Activated CD4-positive, alpha-beta T cell treated with anti-CD3 and anti-CD28 coated beads, Interleukin-2, Interleukin-4, amounts not matched to agents 100 ng/mL and 50 ng/mL, durations not matched to agents 16 hours and 8 hours (primary cell): ENCODE measurements around the gene FOXN3.
A peak's percentile ranks its signal among the peaks of the same experiment; 100 is the strongest.
"Not testable (repeated sequence)": the region's sequence is repeated elsewhere in the genome, so short reads cannot be mapped to it uniquely, and the experiment has no call there.

Experiments used
- DNase-seq: peaks from one replicate; pipeline ENCODE4 v3.0.0-alpha.2; 2020; ENCODE audit warnings: low spot score

Gene FOXN3

GRCh38 chr14:89302396-89302950 lies 114.6 kb downstream of the FOXN3 start:
- DNase-seq, result no peak

- DNase-seq, result no peak
These were observed 117.4 kb downstream of the FOXN3 start for GRCh38 chr14:89299587-89299986.

- no peak for DNase-seq
These were observed 118.8 kb downstream of the FOXN3 start for GRCh38 chr14:89298056-89298834.

- no peak for DNase-seq
These were observed 120.7 kb downstream of the FOXN3 start for GRCh38 chr14:89296281-89296745.

- DNase-seq, result no peak
These were observed 122.2 kb downstream of the FOXN3 start for GRCh38 chr14:89294872-89295271.

- DNase-seq, result not testable (repeated sequence)
These were observed 122.6 kb downstream of the FOXN3 start for GRCh38 chr14:89294469-89294868.

GRCh38 chr14:89294060-89294459 lies 123.0 kb downstream of the FOXN3 start:
- no peak for DNase-seq

GRCh38 chr14:89293314-89293916 lies 123.6 kb downstream of the FOXN3 start:
- DNase-seq, result no peak

GRCh38 chr14:89292579-89293313 lies 124.3 kb downstream of the FOXN3 start:
- no peak for DNase-seq

GRCh38 chr14:89291351-89291940 lies 125.6 kb downstream of the FOXN3 start:
- no peak for DNase-seq

- no peak for DNase-seq
These were observed 126.2 kb downstream of the FOXN3 start for GRCh38 chr14:89290813-89291212.

- DNase-seq, result no peak
These were observed 127.6 kb downstream of the FOXN3 start for GRCh38 chr14:89289477-89289876.

GRCh38 chr14:89288114-89288513 lies 128.9 kb downstream of the FOXN3 start:
- no peak for DNase-seq

GRCh38 chr14:89284333-89285058 lies 132.5 kb downstream of the FOXN3 start:
- no peak for DNase-seq

GRCh38 chr14:89283327-89284060 lies 133.5 kb downstream of the FOXN3 start:
- DNase-seq, result peak; percentile 75

GRCh38 chr14:89282191-89282590 lies 134.8 kb downstream of the FOXN3 start:
- no peak for DNase-seq

GRCh38 chr14:89280600-89280999 lies 136.4 kb downstream of the FOXN3 start:
- no peak for DNase-seq

- DNase-seq, result no peak
These were observed 137.3 kb downstream of the FOXN3 start for GRCh38 chr14:89279649-89280232.

- DNase-seq, result no peak
These were observed 139.8 kb downstream of the FOXN3 start for GRCh38 chr14:89277203-89277602.

GRCh38 chr14:89276424-89276975 lies 140.5 kb downstream of the FOXN3 start:
- peak; percentile 94 for DNase-seq
